Testis (tissue), 2 donors: ENCODE results near the gene DCTN3.

ENCODE experiments used
- POLR2A ChIP-seq: fragments of 450-650 bp; IDR thresholded peaks from one replicate; pipeline ENCODE4 v1.6.1; 2017; ENCODE audit warnings: antibody characterized with exemption, mild to moderate bottlenecking, moderate library complexity
- TF ChIP-seq, protein P1 (sequence below), 3 experiments: fragments of 450-650 bp in 2 of 3; fragments of 200-600 bp in 1 of 3; sonication (generic) in 1 of 3; IDR thresholded peaks; one replicate each; pipeline ENCODE4 v1.5.1; 2016 to 2019; ENCODE audit warnings: antibody characterized with exemption in 3 of 3, mild to moderate bottlenecking in 2 of 3, moderate library complexity in 1 of 3

DNA sequence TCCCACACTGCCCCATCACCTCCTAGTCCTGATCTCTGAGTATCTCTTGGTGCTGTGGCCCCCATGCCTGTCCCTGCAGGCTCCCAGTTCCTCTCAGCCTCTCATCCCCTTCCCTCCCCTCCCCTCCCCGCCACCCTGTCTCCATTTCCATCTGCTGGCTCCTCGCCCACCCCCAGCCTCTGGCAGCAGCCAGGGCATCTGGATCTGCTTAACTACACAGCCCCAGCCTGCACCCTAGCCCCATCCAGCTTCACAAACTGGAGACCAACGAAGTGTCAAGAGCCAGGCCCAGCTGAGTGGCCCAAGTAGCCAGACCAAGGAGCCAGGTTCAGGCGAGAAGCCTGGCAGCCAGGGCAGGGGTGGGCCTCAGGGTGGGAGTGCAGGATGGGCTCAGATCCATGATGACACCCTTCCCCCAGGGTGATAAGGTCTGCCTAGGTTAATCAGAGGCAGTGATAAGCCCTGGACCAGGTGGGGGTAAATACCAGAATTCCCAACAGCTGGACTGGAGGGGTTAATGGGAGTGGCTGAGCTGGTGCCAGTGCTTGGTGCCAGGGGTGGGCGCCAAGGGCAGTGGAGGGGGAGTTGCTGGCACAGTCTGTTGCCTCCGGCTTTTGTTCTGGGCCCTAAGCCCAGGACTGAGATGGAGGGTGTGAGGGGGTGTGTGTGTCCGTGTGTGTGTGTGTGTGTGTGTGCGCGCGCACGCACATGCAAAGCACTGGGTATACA lies 34.2 kb upstream of the DCTN3 start:
- no peak for TF ChIP-seq POLR2A
- TF ChIP-seq, protein P1, sequence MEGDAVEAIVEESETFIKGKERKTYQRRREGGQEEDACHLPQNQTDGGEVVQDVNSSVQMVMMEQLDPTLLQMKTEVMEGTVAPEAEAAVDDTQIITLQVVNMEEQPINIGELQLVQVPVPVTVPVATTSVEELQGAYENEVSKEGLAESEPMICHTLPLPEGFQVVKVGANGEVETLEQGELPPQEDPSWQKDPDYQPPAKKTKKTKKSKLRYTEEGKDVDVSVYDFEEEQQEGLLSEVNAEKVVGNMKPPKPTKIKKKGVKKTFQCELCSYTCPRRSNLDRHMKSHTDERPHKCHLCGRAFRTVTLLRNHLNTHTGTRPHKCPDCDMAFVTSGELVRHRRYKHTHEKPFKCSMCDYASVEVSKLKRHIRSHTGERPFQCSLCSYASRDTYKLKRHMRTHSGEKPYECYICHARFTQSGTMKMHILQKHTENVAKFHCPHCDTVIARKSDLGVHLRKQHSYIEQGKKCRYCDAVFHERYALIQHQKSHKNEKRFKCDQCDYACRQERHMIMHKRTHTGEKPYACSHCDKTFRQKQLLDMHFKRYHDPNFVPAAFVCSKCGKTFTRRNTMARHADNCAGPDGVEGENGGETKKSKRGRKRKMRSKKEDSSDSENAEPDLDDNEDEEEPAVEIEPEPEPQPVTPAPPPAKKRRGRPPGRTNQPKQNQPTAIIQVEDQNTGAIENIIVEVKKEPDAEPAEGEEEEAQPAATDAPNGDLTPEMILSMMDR (IDR thresholded peaks at IDR 0.05): no peak
